ENCODE data around the gene BCL7A. TPM values are rescaled to one million over a fixed set of nuclear protein-coding genes. Genes with fewer than 3 reads are reported as not detected.
"Not testable (repeated sequence)": the region's sequence is repeated elsewhere in the genome, so short reads cannot be mapped to it uniquely, and the experiment has no call there.

BCL7A gene
- total and polyA plus RNA-seq, 2 donors (not counting 1 experiment from before 2014, with no cell fraction given) = 71.0 to 75.9 TPM

DNA sequence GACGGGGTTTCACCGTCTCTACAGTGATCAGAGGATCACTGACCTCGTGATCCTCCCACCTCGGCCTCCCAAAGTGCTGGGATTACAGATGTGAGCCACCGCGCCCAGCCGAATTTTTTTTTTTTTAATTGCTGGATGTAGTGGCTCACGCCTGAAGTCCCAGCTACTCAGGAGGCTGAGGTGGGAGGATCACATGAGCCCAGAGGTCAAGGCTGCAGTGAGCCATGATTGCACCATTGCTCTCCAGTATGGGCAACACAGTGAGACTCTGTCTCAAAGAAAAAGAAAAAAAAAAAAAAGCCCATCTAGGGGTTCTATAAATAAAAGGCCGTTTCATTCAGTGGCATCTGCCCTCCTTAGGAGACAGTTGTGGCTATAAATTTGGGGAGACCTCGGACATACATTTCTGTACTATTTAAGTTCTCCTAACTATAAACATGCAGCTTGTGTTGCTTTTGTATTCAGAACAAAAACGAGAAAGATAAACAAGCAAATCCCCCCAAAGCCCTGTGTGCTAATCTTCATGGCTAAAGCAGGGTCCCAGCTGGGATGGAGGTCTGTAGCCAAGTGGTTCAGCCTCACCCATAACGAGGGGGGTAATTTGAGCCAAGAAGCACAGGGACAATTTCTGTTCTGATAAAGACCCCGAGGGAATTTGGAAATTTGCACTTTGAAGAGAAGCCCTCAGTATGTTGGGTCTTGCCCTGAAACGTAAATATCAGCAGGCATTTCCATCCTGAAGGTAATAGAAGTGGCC lies 35.0 kb upstream of the BCL7A start:
- WGBS (ENCODE audit: insufficient coverage) = 100% methylated on average over 9 of the region's 14 CpGs
- H3K9me3 ChIP-seq (ENCODE audit: control extremely low read depth in 1 of 3, control insufficient read depth in 2 of 3, insufficient read depth in 1 of 3, low read length in 2 of 3) = no peaks in the 10 kb centered on the region
- no peaks in the 10 kb centered on the region for H3K79me2 ChIP-seq (ENCODE audit: control insufficient read depth, insufficient read depth, low read length)
- H3K36me3 ChIP-seq (replicated peaks in 1 of 2; ENCODE audit: control extremely low read depth in 1 of 2, control insufficient read depth in 1 of 2, extremely low read depth in 1 of 2, insufficient read depth in 2 of 2, low read length in 1 of 2) = no peaks in the 10 kb centered on the region
- no peaks in the 10 kb centered on the region for H3K9me3 Mint-ChIP-seq (ENCODE audit: insufficient read depth)
- no peak overlapping the region for H3K4me3 Mint-ChIP-seq
- no peak overlapping the region for H3K4me3 ChIP-seq (ENCODE audit: control extremely low read depth in 1 of 5, extremely low read depth in 1 of 5, insufficient read depth in 1 of 5, low read depth in 2 of 5, low read length in 4 of 5)
- no peak overlapping the region for H3K27ac Mint-ChIP-seq
- H4K20me1 ChIP-seq (ENCODE audit: control insufficient read depth, insufficient read depth, low read length, poor library complexity, severe bottlenecking) = no peaks in the 10 kb centered on the region
- CTCF ChIA-PET = interaction anchor here (1.5 kb wide), 1 partner anchor 19 kb away, joined by 4 read pairs; no protein-coding TSS in a partner anchor
- peaks cover 35 to 39% of the 10 kb centered on the region in 2 donors for H3K4me1 ChIP-seq (ENCODE audit: control insufficient read depth in 2 of 2, insufficient read depth in 2 of 2, low read length in 2 of 2)
- no peaks in the 10 kb centered on the region for H3K27me3 Mint-ChIP-seq
- H3K27ac ChIP-seq (ENCODE audit: low read length in 2 of 2) = no peak overlapping the region
- POLR2A ChIA-PET = interaction anchor here (0.5 to 0.7 kb wide), 3 partner anchors 23 to 245 kb away, joined by 3 to 6 read pairs (median 3); no protein-coding TSS in a partner anchor
- TF ChIP-seq EZH2 (IDR thresholded peaks at IDR 0.05; ENCODE audit: borderline replicate concordance, insufficient read depth, low read depth, low read length, poor library complexity, severe bottlenecking) = no peak
- TF ChIP-seq, protein P1, sequence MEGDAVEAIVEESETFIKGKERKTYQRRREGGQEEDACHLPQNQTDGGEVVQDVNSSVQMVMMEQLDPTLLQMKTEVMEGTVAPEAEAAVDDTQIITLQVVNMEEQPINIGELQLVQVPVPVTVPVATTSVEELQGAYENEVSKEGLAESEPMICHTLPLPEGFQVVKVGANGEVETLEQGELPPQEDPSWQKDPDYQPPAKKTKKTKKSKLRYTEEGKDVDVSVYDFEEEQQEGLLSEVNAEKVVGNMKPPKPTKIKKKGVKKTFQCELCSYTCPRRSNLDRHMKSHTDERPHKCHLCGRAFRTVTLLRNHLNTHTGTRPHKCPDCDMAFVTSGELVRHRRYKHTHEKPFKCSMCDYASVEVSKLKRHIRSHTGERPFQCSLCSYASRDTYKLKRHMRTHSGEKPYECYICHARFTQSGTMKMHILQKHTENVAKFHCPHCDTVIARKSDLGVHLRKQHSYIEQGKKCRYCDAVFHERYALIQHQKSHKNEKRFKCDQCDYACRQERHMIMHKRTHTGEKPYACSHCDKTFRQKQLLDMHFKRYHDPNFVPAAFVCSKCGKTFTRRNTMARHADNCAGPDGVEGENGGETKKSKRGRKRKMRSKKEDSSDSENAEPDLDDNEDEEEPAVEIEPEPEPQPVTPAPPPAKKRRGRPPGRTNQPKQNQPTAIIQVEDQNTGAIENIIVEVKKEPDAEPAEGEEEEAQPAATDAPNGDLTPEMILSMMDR (IDR thresholded peaks at IDR 0.05) = no peak
- no peak for DNase-seq
- H3K4me1 Mint-ChIP-seq = peaks cover 43% of the 10 kb centered on the region
- H2AFZ ChIP-seq (ENCODE audit: insufficient read depth, low read depth, low read length, poor library complexity, severe bottlenecking) = no peak overlapping the region
- H3K27me3 ChIP-seq (replicated peaks in 1 of 4; ENCODE audit: control extremely low read depth in 1 of 4, control insufficient read depth in 3 of 4, insufficient read depth in 4 of 4, low read length in 3 of 4) = no peaks in the 10 kb centered on the region
- H3K4me2 ChIP-seq (replicated peaks; ENCODE audit: low read depth, low read length, poor library complexity, severe bottlenecking) = no peak overlapping the region
- ATAC-seq (ENCODE audit: low read depth) = no peak
- H3K9ac ChIP-seq (ENCODE audit: low read length) = no peak overlapping the region
- intact Hi-C loops (cut with micrococcal nuclease) = no loop called here

DNA sequence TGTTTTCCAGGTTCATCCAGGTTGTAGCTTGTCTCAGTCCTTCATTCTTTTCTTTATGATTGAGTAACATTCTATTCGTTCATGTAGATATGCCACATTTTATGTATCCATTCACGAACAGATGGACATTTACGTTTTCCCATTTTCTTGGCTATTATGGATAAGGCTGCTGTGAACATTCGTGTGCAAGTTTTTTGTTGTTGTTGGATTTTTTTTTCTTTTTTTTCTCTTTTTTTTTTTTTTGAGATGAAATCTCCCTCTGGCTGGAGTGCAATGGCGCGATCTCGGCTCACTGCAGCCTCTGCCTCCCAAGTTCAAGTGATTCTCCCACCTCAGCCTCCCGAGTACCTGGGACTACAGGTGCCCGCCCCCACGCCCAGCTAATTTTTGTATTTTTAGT lies 33.2 kb upstream of the BCL7A start:
- peaks cover 36% of the 10 kb centered on the region for H3K4me1 Mint-ChIP-seq
- H3K4me3 Mint-ChIP-seq; intact Hi-C loops (cut with micrococcal nuclease); H3K9me3 Mint-ChIP-seq (ENCODE audit: insufficient read depth); H3K4me3 ChIP-seq (ENCODE audit: control extremely low read depth in 1 of 5, extremely low read depth in 1 of 5, insufficient read depth in 1 of 5, low read depth in 2 of 5, low read length in 4 of 5); H3K27me3 Mint-ChIP-seq; H3K27ac ChIP-seq (ENCODE audit: low read length in 2 of 2); H3K9me3 ChIP-seq (ENCODE audit: control extremely low read depth in 1 of 3, control insufficient read depth in 2 of 3, insufficient read depth in 1 of 3, low read length in 2 of 3); H3K4me2 ChIP-seq (replicated peaks; ENCODE audit: low read depth, low read length, poor library complexity, severe bottlenecking); H2AFZ ChIP-seq (ENCODE audit: insufficient read depth, low read depth, low read length, poor library complexity, severe bottlenecking); ATAC-seq (ENCODE audit: low read depth); H4K20me1 ChIP-seq (ENCODE audit: control insufficient read depth, insufficient read depth, low read length, poor library complexity, severe bottlenecking); H3K36me3 ChIP-seq (replicated peaks in 1 of 2; ENCODE audit: control extremely low read depth in 1 of 2, control insufficient read depth in 1 of 2, extremely low read depth in 1 of 2, insufficient read depth in 2 of 2, low read length in 1 of 2); H3K9ac ChIP-seq (ENCODE audit: low read length); H3K27me3 ChIP-seq (replicated peaks in 1 of 4; ENCODE audit: control extremely low read depth in 1 of 4, control insufficient read depth in 3 of 4, insufficient read depth in 4 of 4, low read length in 3 of 4); DNase-seq; H3K79me2 ChIP-seq (ENCODE audit: control insufficient read depth, insufficient read depth, low read length); H3K27ac Mint-ChIP-seq: not testable (repeated sequence)
- no CpG with 5 or more reads among the region's 10 CpGs for WGBS (ENCODE audit: insufficient coverage)
- ChIA-PET POLR2A (interaction anchor here (0.6 to 0.7 kb wide), 2 partner anchors 9 to 109 kb away, joined by 4 read pairs; no protein-coding TSS in a partner anchor), CTCF (interaction anchor here (0.7 kb wide), 1 partner anchor 1532 kb away, joined by 3 read pairs; no protein-coding TSS in a partner anchor)
- peaks cover 30 to 33% of the 10 kb centered on the region in 2 donors for H3K4me1 ChIP-seq (ENCODE audit: control insufficient read depth in 2 of 2, insufficient read depth in 2 of 2, low read length in 2 of 2)

All from B cell (primary cell).